Measurements from ENCODE around the gene GADL1. TPM values are rescaled to one million over a fixed set of nuclear protein-coding genes. Genes with fewer than 3 reads are reported as not detected.

Gene GADL1
- total and polyA plus RNA-seq, 12 donors: 0.06 to 0.55 (median 0.13) TPM; not detected in 3

- no peak overlapping the region for H3K27ac ChIP-seq
- 62 to 87% (median 65%) methylated on average over 4 of the region's 4 CpGs for WGBS, 4 donors
- no peaks in the 10 kb centered on the region for H3K36me3 ChIP-seq (replicated peaks in 1 of 2)
- DNase-seq: no peak
- intact Hi-C loops (cut with DNase I): loop anchor here in 1 of 2 donors (10.0 kb wide), 3 partner anchors 370 to 1010 kb away; partner anchors contain the start of gene STT3B
- TF ChIP-seq POLR2A (IDR thresholded peaks at IDR 0.05): no peak
- no peaks in the 10 kb centered on the region for H3K4me1 ChIP-seq (replicated peaks in 1 of 2)
- no peak overlapping the region for H3K4me3 ChIP-seq
- no peaks in the 10 kb centered on the region for H3K27me3 ChIP-seq
- no peaks in the 10 kb centered on the region for H3K9me3 ChIP-seq (replicated peaks in 1 of 3)
Measured at GRCh38 chr3:30764891-30765290, 129.6 kb downstream of the GADL1 start.

- TF ChIP-seq CTCF (IDR thresholded peaks at IDR 0.05): no peak
- TF ChIP-seq POLR2A (IDR thresholded peaks at IDR 0.05): no peak
- Histone ChIP-seq H3K27me3 (no peaks in the 10 kb centered on the region), H3K4me1 (replicated peaks in 1 of 2) (no peaks in the 10 kb centered on the region), H3K27ac (no peak overlapping the region), H3K36me3 (replicated peaks in 1 of 2) (no peaks in the 10 kb centered on the region), H3K4me3 (no peak overlapping the region), H3K9me3 (replicated peaks in 1 of 3) (no peaks in the 10 kb centered on the region)
- 55 to 76% (median 58%) methylated on average over 3 of the region's 3 CpGs for WGBS, 4 donors
- DNase-seq: no peak
- intact Hi-C loops (cut with DNase I): loop anchor here in 1 of 2 donors (10.0 kb wide), 3 partner anchors 371 to 1011 kb away; partner anchors contain the start of gene STT3B
Measured at GRCh38 chr3:30764281-30764680, 130.2 kb downstream of the GADL1 start.

GRCh38 chr3:30761374-30761773 is 133.1 kb downstream of the GADL1 start:
- H3K36me3 ChIP-seq (replicated peaks in 1 of 2): no peaks in the 10 kb centered on the region
- 89 to 97% (median 97%) methylated on average over 3 of the region's 3 CpGs for WGBS, 4 donors
- H3K9me3 ChIP-seq (replicated peaks in 1 of 3): no peaks in the 10 kb centered on the region
- TF ChIP-seq POLR2A (IDR thresholded peaks at IDR 0.05): no peak
- TF ChIP-seq CTCF (IDR thresholded peaks at IDR 0.05): no peak
- no peak overlapping the region for H3K4me3 ChIP-seq
- H3K27me3 ChIP-seq: no peaks in the 10 kb centered on the region
- intact Hi-C loops (cut with DNase I): loop anchor here in 1 of 2 donors (10.0 kb wide), 3 partner anchors 373 to 1013 kb away; partner anchors contain the start of gene STT3B
- no peaks in the 10 kb centered on the region for H3K4me1 ChIP-seq (replicated peaks in 1 of 2)
- DNase-seq: no peak
- no peak overlapping the region for H3K27ac ChIP-seq

DNA sequence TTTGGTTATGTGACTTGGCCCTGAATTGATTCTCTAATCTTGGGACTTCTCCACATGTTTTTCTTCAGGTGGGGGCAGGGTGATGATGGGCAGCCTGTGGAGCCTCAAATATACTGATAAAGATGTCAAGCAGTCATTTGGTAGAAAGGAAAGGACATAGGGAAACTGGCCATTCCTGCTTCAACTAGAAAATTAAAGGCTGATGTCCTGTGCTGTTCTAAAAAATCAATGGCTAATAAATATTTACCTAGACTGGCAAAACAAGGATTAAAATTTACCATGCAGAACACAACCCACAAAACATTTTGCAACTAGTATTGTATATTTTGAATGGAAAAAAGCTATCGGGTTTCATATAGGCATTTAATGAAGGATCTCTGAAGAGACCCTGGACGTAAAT is 133.7 kb downstream of the GADL1 start:
- no peak overlapping the region for H3K4me3 ChIP-seq
- no peaks in the 10 kb centered on the region for H3K27me3 ChIP-seq
- WGBS, 4 donors: 90 to 97% (median 93%) methylated on average over 2 of the region's 2 CpGs
- intact Hi-C loops (cut with DNase I): loop anchor here in 1 of 2 donors (10.0 kb wide), 3 partner anchors 374 to 1014 kb away; partner anchors contain the start of gene STT3B
- H3K4me1 ChIP-seq (replicated peaks in 1 of 2): no peaks in the 10 kb centered on the region
- no peak for DNase-seq
- no peaks in the 10 kb centered on the region for H3K9me3 ChIP-seq (replicated peaks in 1 of 3)
- H3K27ac ChIP-seq: no peak overlapping the region
- no peaks in the 10 kb centered on the region for H3K36me3 ChIP-seq (replicated peaks in 1 of 2)
- TF ChIP-seq CTCF (IDR thresholded peaks at IDR 0.05): no peak
- no peak for TF ChIP-seq POLR2A (IDR thresholded peaks at IDR 0.05)

Measured in adrenal gland (tissue), 12 donors.